Astrocyte (in vitro differentiated cells and primary cell): ENCODE results near the gene RNU6-1.

ENCODE experiments used
- CTCF ChIP-seq: IDR thresholded peaks from 2 replicates; pipeline ENCODE4 v1.5.1; 2011; ENCODE audit warnings: low read depth, mild to moderate bottlenecking, inconsistent platforms, low read length, moderate library complexity; ENCODE audit not compliant: insufficient read depth
- EZH2 ChIP-seq: IDR thresholded peaks from 2 replicates; pipeline ENCODE4 v1.6.1; 2012; ENCODE audit warnings: mild to moderate bottlenecking, low read length, inconsistent platforms; ENCODE audit not compliant: insufficient read depth

GRCh38 chr15:67822537-67823313 is 17.1 kb downstream of the RNU6-1 start:
- TF ChIP-seq CTCF = no peak
- peak; percentile 15 for TF ChIP-seq EZH2
